GM19351 (cell line): ENCODE data around the gene SLC43A3.
"Not testable (repeated sequence)": the region's sequence is repeated elsewhere in the genome, so short reads cannot be mapped to it uniquely, and the experiment has no call there.

ENCODE experiments used
- ATAC-seq: cut with Tn5 transposase; IDR thresholded peaks from one replicate; pipeline ENCODE4 v1.9.1; 2021; ENCODE audit warnings: mild to moderate bottlenecking, moderate library complexity; ENCODE audit not compliant: unreplicated experiment

Gene SLC43A3

DNA sequence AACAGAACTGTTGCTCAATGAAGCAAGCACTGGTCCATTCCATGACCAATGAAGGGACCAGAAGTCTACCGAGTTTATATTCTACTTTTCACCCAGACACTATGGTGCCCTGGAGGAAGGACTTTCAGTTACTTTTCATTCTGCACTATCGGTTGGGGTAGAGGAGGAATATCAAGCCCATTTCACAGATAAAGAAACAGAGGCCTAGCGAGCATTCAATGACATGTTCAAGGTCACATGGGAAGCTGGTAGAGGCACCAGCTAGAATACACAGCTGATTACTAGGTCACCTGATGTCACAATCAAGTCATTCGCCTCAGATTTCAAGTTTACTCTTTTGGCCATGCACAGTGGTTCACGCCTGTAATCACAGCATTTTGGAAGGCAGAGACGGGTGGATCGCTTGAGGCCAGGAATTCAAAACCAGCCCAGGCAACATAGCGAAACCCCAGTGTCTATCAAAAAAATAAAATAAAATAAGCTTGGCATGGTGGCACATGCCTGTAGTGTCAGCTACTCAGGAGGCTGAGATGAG, 18.9 kb downstream of the SLC43A3 start:
- ATAC-seq, result no peak

DNA sequence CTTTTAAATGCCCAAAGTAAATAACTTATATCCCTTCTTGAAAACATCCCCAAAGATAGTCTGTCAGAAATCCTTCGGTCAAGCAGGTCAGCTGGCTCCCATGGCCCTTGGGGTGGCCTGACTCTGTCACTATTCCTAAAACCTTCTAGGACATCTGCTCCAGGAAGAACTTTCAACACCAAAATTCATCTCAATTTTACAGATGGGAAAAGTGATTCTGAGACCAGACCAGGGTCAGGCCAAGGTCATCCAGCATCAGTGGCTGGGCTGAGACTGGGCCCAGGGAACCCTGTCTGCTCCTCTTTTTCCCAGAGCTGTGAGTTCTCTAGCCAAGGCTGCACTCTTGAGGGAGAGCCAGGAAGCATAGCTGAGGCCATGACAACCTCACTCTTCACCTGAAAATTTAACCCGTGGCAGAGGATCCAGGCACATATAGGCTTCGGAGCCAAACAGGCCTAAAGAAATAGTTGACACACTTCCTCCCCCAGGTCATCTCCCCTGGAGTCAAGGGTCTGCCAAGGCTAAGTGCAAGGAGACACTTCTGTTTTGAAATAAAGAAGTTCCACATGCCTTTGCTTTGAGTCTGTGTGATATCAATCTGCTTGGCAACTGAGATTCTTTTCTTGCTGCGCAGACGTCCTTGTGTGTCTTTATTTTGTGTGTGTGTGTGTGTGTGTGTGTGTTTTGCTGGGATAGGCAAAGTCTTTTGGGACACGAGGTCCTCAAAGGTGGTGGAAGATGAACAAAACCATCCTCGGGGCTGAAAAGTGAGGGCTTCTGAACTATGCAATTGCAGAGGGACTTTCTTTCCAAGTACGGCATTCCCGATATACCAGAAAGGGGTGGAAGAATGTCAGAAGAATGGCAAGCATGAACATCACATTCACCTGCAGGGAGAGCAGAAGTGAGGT, 19.7 kb downstream of the SLC43A3 start:
- no peak for ATAC-seq

GRCh38 chr11:57406337-57406904, 20.5 kb downstream of the SLC43A3 start:
- peak; percentile 68 for ATAC-seq

GRCh38 chr11:57405271-57405860, 21.6 kb downstream of the SLC43A3 start:
- no peak for ATAC-seq

- no peak for ATAC-seq
These were observed 23.1 kb downstream of the SLC43A3 start for GRCh38 chr11:57403802-57404147.

DNA sequence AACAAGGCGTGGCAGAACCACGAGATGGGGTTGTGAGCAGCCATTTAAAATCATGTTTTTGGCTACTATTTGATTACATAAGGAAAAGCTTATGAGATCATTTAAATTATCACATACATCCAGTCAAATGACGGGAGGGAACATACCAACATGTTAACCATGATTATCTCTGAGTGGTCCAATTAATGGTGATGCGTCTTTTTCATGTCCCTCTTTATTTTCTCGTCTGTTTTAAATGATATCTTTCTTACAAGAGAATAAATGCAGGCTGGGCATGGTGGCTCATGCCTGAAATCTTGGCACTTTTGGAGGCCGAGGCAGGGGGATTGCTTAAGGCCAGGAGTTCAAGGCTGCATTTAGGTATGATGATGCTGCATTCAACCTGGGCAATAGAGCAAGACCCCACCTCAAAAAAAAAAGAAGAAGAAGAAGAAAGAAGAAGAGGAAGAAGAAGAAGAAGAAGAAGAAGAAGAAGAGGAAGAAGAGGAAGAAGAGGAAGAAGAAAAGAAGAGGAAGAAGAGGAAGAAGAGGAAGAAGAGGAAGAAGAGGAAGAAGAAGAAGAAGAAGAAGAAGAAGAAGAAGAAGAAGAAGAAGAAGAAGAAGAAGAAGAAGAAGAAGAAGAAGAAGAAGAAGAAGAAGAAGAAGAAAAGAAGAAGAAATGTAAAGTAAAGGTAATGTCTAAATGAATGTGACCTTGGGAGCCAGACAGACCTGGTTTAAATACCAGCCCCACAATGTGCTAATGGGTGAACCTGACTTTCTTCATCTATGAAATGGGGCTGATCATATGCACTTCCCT, 23.7 kb downstream of the SLC43A3 start:
- ATAC-seq, result not testable (repeated sequence)

DNA sequence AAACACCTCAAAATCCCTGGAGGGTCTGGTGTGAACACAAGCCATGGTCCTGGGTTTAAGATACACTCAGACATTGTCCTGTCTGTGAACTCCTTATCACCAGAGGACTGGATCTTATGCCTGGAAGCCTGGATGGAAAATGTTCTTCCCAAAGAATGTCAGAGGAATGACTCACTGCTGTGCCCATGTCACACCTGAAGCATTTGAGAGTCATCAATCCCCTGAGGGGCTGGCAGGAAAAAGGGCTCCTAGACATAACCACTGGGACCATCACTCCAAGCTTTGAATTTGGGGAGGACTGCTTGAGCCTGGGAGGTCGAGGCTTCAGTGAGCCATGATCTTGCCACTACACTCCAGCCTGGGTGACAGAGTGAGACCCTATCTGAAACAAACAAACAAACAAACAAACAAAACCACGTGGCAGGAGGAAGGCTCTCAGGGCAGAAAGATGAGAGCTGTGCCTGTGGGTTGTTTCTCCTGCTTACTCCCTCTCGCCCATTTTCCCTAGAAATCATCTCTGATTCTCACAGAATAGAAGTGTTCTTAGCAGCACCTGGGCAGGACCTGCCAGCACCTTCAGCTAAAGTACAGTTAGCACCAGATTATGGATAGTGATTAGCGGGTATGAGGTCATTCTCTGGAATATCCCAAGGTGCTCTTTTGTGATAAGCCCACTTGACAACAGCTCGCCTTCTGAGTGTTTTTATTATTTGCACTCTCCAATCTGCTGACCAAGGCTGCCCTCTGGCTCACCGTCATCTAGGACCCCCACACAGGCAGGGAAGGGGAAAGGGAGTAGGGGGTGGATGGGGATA, 24.5 kb downstream of the SLC43A3 start:
- ATAC-seq, result no peak

GRCh38 chr11:57399972-57400578, 26.8 kb downstream of the SLC43A3 start:
- ATAC-seq, result no peak

- no peak for ATAC-seq
These were observed 27.7 kb downstream of the SLC43A3 start for GRCh38 chr11:57399221-57399620.

DNA sequence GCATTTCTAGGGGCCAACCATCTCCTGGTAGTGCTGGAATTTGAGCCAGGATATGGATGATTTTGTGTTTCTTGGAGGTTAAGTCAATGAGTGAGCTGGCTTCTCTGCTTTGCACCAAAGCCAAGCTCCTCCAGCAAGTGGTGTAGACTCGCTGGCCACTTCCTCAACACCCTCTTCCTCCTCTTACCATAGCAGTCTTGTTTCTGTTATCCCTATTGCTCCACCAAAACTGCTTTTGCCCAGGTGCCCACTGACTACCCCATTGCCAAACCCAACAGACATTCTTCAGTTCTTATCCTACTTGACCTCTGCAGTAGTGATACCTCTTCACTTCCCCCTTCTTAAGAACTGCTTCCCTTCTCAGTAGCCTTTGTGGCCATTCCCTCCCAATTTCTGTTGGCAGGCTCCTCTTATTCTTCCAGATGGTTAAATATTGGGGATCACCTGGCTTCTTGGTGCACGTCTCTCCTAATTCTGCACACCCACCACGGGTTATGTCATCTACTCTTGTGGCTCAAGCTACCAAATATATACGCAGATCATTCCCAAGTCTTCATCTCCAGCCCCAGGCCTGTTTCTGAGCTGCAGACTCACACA, 29.4 kb downstream of the SLC43A3 start:
- ATAC-seq, result no peak

DNA sequence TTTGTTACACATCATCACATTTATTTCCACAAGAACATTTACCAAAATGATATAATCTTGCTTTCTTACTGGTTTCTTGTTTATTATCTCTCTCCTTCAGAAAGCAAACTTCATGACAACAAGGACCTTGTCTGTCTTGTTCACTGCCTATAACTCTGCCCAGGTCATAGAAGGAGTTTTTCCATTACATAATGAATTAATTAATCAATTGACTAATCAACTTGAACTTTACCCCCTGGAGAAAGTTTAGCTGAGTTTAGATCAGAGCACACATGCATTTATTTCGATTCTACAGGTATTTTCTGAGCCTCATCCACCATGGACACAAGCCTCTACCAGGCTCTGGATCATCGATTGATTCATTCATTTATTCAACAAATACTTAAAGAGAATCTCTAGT, 30.2 kb downstream of the SLC43A3 start:
- ATAC-seq, result no peak

- ATAC-seq, result no peak
These were observed 30.9 kb downstream of the SLC43A3 start for GRCh38 chr11:57395905-57396623.

GRCh38 chr11:57394203-57394965, 32.5 kb downstream of the SLC43A3 start:
- no peak for ATAC-seq

DNA sequence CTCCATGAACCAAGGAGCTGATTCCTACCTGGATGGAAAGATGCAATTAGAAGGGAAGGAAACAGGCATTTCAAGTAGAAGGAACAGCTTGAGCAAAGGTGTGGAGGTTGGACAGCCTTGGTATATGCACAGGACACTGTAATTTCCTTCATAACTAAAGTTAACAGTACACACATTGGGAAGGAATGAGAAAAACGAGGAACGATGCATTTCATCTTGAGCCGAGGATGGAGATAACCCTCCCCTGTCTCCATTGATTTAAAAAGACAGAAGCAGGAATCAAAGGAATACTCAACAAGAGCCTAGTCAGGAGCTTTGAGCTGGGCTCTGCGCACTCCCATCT, 34.2 kb downstream of the SLC43A3 start:
- no peak for ATAC-seq

- ATAC-seq, result no peak
These were observed 34.7 kb downstream of the SLC43A3 start for GRCh38 chr11:57392066-57392762.

- no peak for ATAC-seq
These were observed 35.4 kb downstream of the SLC43A3 start for GRCh38 chr11:57391539-57391938.

DNA sequence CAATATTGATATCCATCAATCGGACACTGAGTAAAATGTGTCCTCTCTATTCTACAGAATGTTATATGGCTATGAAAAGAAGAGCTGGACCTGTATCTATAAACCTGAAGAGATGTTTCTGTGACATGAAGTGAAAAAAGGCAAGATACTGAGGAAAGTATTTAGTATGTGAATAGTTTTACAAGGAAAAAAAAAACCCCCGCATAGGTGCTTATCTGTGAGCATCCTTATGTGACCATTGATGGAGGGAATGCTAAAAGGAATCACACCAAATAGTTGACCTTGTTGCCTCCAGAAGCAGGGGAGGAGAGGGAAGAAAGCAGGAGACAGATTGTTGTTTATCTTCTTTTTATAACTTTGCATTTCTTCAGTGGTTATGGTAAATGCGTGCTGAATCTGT, 35.8 kb downstream of the SLC43A3 start:
- no peak for ATAC-seq

DNA sequence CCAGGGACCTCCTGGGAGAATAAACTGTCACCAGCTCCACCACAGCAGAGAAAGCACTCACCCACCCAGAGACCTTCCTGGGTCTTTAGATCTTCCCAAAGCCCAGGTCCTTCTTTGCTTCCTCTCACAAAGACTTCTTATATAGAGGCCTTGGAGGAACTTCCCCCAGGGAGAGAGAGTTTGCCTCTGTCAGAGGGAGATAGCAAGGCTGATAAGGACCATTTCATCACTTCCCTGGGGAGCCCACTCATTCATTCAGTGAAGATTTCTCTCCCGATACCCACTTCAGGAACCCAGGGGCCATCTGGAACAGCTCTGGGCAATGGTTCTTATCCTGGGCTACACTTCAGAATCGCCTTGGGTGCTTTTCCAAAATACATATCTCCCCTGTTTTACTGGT, 36.4 kb downstream of the SLC43A3 start, which contains the start of gene PRG2:
Gene PRG2 (minus strand): TSS at position 116 of the 400 bp plus-strand sequence. CDS start 706 bp downstream, outside the sequence.
- no peak for ATAC-seq
